ENCODE data around the gene WNT7B. TPM values are rescaled to one million over a fixed set of nuclear protein-coding genes. Genes with fewer than 3 reads are reported as not detected.
A peak's percentile ranks its signal among the peaks of the same experiment; 100 is the strongest.

Gene WNT7B
- total and polyA plus RNA-seq, 7 donors, result not detected

GRCh38 chr22:46023558-46023981, 46.6 kb upstream of the WNT7B start:
- H3K9me3 ChIP-seq, result no peaks in the 10 kb centered on the region
- 88% methylated on average over 14 of the region's 14 CpGs for WGBS, 2 donors
- H3K4me3 ChIP-seq, result no peak overlapping the region
- H3K4me1 ChIP-seq, result peaks cover 0 to 31% (median 23%) of the 10 kb centered on the region in 4 donors
- peak; percentile 72 for DNase-seq
- H3K36me3 ChIP-seq, result no peaks in the 10 kb centered on the region
- no peak for TF ChIP-seq CTCF (IDR thresholded peaks at IDR 0.05)
- TF ChIP-seq EP300 (IDR thresholded peaks at IDR 0.05), result peak in 2 of 4 donors; percentile 32 to 44
- TF ChIP-seq POLR2AphosphoS5 (IDR thresholded peaks at IDR 0.05), result peak in 2 of 4 donors; percentile 17 to 61
- H3K27me3 ChIP-seq, result no peaks in the 10 kb centered on the region
- intact Hi-C loops (cut with DNase I), result no loop called here
- peak overlapping the region in 3 of 4 donors; percentile 39 to 65 (median 64) for H3K27ac ChIP-seq

DNA sequence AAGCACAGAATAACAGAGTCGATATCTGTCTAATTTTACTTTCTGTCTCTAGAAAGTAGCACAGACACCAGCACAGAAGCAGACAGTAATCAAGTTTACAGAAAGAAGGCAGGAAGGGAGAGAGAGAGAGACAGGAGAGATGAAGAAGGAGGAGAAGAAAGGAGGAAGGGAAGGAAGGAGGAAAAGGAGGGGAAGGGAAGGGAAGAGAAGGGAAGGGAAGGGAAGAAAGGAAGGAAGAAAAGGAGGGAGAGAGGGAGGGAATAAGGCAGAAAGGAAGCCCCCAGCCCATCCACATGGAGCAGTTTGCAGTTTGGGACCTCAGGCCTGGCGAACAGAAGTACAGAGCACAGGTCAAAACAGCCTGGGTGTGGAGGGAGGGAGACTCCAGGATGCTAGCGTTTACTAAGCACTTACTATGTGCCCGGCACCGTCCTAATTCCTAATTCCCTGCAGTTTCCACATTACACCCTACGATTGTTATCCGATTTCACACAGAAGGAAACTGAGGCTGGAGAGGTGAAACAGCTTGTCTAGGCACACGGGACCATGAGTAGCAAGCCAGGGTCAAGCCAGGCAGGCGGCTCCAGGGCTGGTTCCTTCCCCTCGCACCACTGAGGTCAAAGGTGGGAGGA, 46.0 kb upstream of the WNT7B start:
- no peaks in the 10 kb centered on the region for H3K36me3 ChIP-seq
- intact Hi-C loops (cut with DNase I), result no loop called here
- TF ChIP-seq EP300 (IDR thresholded peaks at IDR 0.05) (no peak), CTCF (IDR thresholded peaks at IDR 0.05) (no peak), POLR2AphosphoS5 (IDR thresholded peaks at IDR 0.05) (no peak), POLR2A (IDR thresholded peaks at IDR 0.05) (no peak)
- no peaks in the 10 kb centered on the region for H3K27me3 ChIP-seq
- 92 to 94% methylated on average over 10 of the region's 10 CpGs for WGBS, 2 donors
- peak; percentile 50 for DNase-seq
- peaks cover 0 to 30% (median 22%) of the 10 kb centered on the region in 4 donors for H3K4me1 ChIP-seq
- H3K4me3 ChIP-seq, result no peak overlapping the region
- no peaks in the 10 kb centered on the region for H3K9me3 ChIP-seq
- peak overlapping the region in 2 of 4 donors; percentile 64 to 65 for H3K27ac ChIP-seq

GRCh38 chr22:46021577-46021976, 44.6 kb upstream of the WNT7B start:
- intact Hi-C loops (cut with DNase I), result no loop called here
- no peaks in the 10 kb centered on the region for H3K9me3 ChIP-seq
- H3K4me1 ChIP-seq, result peaks cover 0 to 17% (median 10%) of the 10 kb centered on the region in 4 donors
- no peak for TF ChIP-seq POLR2A (IDR thresholded peaks at IDR 0.05)
- no peak for TF ChIP-seq POLR2AphosphoS5 (IDR thresholded peaks at IDR 0.05)
- TF ChIP-seq CTCF (IDR thresholded peaks at IDR 0.05), result no peak
- TF ChIP-seq EP300 (IDR thresholded peaks at IDR 0.05), result no peak
- peak; percentile 55 for DNase-seq
- H3K4me3 ChIP-seq, result no peak overlapping the region
- H3K27me3 ChIP-seq, result no peaks in the 10 kb centered on the region
- H3K36me3 ChIP-seq, result no peaks in the 10 kb centered on the region
- 88 to 89% methylated on average over 3 of the region's 3 CpGs for WGBS, 2 donors
- H3K27ac ChIP-seq, result no peak overlapping the region

DNA sequence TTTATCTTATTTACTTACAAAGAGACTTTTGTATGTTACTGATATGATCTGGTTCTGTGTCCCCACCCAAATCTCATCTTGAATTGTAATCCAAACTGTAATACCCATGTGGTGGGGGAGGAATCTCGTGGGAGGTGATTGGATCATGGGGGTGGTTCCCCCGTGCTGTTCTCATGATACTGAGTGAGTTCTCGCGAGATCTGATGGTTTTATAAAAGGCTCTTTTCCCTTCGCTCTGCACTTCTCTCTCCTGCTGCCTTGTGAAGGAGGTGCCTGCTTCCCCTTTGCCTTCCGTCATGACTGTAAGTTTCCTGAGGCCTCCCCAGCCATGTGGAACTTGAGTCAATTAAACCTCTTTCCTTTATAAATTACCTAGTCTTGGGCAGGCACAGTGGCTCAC, 42.4 kb upstream of the WNT7B start:
- no peaks in the 10 kb centered on the region for H3K36me3 ChIP-seq
- H3K4me3 ChIP-seq, result no peak overlapping the region
- DNase-seq, result no peak
- TF ChIP-seq CTCF (IDR thresholded peaks at IDR 0.05), result no peak
- no peak for TF ChIP-seq POLR2AphosphoS5 (IDR thresholded peaks at IDR 0.05)
- no peak for TF ChIP-seq POLR2A (IDR thresholded peaks at IDR 0.05)
- TF ChIP-seq EP300 (IDR thresholded peaks at IDR 0.05), result no peak
- H3K27me3 ChIP-seq, result no peaks in the 10 kb centered on the region
- peaks cover 0 to 20% (median 13%) of the 10 kb centered on the region in 4 donors for H3K4me1 ChIP-seq
- no peaks in the 10 kb centered on the region for H3K9me3 ChIP-seq
- 83 to 88% methylated on average over 6 of the region's 6 CpGs for WGBS, 2 donors
- intact Hi-C loops (cut with DNase I), result no loop called here
- no peak overlapping the region for H3K27ac ChIP-seq

DNA sequence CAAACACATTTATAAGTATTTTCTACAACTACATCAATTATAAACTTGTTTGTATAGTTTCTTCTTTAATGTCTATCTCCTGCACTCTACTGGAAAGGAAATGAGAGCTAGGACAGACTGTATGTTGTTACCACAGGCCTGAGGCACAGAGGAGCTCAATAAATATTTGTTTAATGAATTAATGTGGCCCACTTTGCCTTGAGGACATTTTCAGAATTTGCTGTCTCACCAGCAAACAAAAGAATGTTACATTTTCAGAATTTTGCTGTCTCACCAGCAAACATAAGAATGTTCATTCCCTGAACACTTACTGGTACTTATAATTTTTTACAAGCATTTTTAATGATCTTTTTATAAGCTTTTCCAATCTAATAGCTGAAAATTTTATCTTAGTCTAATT, 41.9 kb upstream of the WNT7B start:
- intact Hi-C loops (cut with DNase I), result no loop called here
- no peak overlapping the region for H3K4me3 ChIP-seq
- H3K4me1 ChIP-seq, result peaks cover 0 to 19% (median 16%) of the 10 kb centered on the region in 4 donors
- no peaks in the 10 kb centered on the region for H3K9me3 ChIP-seq
- TF ChIP-seq CTCF (IDR thresholded peaks at IDR 0.05), result no peak
- TF ChIP-seq POLR2A (IDR thresholded peaks at IDR 0.05), result no peak
- TF ChIP-seq POLR2AphosphoS5 (IDR thresholded peaks at IDR 0.05), result no peak
- TF ChIP-seq EP300 (IDR thresholded peaks at IDR 0.05), result no peak
- no peak for DNase-seq
- H3K27me3 ChIP-seq, result no peaks in the 10 kb centered on the region
- H3K27ac ChIP-seq, result no peak overlapping the region
- H3K36me3 ChIP-seq, result no peaks in the 10 kb centered on the region
